Right kidney (tissue), 1 donor: Measurements from ENCODE around the gene MPV17.
"Not testable (repeated sequence)": the region's sequence is repeated elsewhere in the genome, so short reads cannot be mapped to it uniquely, and the experiment has no call there.

Source experiments
- DNase-seq: peaks from one replicate; pipeline ENCODE4 v3.0.0-alpha.2; 2016

MPV17 gene

DNA sequence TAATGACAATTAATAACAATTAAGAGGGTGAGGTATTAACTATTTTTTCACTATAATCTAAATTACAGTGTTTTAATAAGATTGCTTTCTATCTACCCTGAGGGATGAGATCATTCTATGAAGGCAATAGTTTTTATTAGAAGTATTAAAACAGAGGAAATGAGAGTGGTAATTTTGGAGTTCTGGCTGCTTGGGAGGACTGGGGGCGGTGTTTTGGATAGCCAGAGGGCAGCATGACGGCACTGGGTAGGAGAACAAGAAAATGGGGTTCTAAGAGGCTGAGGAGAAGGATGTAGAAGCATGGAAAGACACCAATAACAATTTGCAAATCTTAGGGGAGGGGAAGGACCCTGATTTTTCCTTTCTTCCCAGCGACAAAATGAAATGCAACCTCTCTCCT, 52.8 kb downstream of the MPV17 start:
- no peak for DNase-seq

DNA sequence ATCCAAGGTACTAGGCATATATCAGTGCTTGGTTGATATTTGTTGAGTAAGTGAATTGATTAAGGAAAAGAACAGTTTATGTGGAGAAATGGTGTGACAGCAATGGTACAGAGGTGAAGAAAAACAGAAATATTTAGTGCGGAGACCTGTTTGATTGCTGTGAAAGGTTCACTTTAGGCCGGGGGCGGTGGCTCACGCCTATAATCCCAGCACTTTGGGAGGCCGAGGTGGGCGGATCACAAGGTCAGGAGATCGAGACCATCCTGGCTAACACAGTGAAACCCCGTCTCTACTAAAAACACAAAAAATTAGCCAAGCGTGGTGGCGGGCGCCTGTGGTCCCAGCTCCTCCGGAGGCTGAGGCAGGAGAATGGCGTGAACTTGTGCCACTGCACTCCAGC, 54.6 kb downstream of the MPV17 start:
- not testable (repeated sequence) for DNase-seq

DNA sequence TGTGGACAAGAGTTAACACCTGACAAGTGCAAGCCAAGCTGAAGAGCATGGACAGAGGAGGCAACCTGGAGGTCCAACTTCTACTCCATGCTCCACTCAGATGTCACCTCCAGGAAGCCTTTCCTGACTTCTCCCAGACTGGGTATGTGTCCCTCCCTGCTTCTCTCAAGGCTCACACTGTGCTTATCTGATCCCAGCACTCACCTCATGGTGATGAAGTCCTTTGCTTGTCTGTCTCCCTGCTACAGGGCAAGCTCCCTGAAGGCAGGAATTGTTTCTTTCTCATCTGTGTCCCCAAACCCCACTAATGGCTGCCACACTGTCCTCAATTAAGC, 57.4 kb downstream of the MPV17 start:
- DNase-seq: no peak

DNA sequence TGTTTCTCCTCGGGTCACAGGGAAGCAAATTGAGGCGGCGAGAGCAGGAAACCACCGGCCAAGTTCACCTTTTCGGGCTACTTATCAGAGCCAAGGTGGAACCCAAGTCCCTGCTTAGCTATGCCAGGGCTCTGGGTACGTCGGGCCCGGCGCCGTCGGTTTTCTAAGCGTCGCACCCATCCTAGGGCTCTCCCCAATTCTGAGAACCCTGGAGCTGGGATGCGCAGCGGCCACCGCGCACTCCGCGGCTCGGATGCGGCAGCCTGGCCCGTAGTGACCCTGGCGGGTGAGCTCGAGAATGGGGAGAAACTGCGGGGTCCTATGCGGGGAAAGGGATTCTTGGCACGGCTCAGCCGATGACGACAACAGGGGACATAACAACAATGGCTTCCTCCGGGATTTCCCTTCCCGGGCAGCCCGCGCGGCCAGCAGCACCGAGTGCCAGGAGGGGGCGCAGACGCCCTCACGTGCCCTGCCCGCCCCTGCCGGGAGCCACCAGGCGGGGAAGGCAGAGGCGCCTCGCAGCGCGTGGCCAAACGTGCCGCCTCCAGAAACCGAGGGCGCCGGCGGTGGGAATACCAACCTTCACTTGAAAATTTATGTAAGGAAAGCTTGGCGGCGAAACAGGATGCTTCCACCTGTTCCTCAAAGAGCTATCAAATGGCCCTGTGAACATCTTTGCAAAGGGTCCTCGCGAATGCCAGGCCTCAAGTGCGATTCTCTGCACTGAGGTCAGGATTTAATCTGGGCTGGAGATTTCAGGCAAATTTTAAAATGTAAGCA, 58.0 kb downstream of the MPV17 start:
- peak; percentile 81 for DNase-seq

DNA sequence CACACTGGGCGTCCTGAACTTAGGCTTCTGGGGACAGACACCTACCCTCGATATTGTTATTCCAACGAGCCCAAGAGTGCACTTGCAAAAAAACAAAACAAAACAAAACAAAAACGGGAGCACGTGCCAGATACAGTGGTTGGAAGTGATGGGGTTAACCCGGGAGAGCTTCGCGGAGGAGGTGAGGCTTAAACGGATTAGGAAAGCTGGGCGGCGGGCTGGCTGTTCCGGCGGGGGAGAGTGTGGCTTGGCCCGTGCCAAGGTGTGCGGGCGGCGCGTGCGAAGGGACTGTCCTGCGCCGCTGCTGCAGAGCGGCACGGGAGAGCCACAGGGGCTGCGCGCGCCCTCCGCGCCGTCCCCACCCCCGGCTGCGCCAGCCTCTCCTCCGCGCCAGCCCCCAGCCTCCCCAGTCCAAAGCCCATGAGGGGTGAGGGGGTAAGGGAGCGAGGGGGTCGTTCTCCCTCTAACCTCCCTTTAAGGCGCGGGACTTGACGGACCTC, 58.6 kb downstream of the MPV17 start:
- DNase-seq: peak; percentile 51

DNA sequence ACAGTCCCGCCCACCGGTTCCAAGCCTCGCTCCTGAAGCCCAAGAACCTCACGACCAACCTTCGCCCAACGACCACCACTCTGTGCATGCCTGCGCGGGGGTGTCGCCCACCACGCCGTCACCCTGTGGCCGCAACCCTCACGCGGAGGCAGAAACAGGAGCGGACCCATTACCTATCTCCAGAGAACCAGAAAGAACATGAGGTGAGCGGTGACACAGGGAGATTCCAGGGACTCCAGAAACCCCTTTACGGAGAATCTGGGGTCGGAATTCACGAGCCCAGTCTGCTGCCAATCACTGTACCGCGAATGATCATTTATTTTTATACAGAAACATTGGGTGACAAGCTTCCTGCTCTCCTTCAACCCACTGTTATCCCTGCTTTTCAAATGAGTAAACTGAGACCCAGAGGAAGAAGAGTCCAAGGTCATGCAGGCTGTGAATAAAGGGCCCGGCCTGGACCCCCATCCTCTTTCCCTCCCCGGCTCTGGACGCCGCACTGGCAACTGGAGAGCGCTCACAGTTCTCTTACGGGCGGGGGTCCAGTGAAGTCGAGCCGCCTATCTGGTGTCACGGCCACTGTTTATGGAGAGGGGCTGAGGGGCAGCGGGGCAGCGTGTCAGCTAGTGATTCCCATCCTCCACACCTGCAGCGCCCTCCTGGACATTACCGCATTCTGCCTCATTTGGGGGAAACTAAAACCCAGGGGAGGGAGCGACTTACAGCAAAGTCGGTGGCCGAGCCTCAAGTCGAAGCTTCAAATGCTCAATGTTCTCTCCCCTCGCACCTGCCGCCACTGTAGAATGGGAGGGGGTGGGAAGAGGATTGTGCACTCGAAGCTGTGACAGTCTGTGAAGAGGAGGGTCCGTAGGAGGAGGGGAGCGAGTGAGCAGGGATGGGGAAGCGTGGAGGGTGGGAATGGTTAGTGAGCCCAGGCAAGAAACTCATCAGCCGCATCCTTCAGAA, 59.3 kb downstream of the MPV17 start:
- peak; percentile 55 for DNase-seq

DNA sequence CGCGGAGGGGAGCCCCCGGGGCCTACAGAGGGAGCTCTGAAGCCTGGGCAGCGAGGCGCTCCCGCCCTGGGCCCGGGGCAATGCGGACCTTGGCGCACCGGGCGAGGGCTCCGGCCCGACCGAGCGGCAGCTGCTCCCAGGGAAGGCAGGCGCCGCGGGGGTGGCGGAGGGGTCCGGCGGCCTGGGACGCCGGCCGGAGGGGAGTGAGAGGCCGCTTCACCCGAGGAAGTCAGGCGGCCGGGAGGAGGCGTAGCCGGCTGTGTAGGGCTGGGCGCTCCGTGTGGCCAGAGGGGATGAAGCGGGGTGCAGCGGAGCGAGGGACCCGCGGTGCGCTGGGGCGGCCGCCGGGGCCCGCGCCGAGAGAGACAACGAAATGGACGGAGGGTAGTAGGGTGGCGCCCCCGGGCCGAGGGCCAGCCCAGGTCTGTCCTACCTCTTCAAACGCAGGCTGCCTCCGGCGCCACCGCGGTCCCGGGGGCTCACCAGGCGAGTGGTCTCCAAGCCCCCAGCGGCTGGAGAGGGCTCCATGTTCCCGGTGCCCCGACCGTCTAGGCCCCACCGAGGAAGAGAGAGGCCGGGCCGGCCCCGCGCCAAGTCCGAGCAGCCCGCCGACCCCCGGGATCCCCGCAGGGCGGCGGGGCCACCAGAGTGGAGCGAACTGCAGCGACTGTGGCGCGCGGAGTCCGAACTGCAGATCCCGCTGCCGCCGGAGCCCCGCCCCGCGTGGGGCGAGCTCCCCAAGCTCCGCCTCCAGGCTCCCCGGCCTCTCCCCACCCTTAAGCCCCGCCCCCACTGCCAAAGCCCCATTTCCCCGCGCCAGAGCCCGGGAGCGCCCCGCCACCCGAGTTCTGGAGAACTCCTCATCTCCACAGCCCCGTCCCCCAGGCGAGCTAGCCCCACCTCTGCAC, 60.3 kb downstream of the MPV17 start, which contains the start of gene SLC30A3:
SLC30A3 (minus strand) TSS at position 669 of the 908 bp plus-strand sequence; CDS start at position 528, 141 bp downstream.
- peak; percentile 84 for DNase-seq

DNA sequence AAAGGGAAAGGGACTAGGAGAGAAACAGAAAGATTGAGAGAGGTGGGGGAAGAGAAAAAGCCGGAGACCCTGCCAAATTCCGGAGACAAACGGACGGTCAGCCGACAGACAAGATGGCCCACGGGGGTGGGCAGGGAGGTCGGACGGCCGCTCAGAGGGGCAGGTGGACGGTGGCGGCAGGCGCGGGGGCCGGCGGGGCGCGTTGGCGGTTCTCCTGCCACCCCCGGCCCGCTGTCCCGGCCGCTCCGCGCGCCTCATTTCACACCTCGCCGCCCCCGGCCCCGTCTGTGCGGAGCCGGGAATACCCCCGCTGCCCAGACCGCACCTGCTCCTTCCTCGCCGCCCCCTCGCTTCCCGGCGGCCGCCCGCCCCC, 61.0 kb downstream of the MPV17 start:
- DNase-seq: no peak

DNA sequence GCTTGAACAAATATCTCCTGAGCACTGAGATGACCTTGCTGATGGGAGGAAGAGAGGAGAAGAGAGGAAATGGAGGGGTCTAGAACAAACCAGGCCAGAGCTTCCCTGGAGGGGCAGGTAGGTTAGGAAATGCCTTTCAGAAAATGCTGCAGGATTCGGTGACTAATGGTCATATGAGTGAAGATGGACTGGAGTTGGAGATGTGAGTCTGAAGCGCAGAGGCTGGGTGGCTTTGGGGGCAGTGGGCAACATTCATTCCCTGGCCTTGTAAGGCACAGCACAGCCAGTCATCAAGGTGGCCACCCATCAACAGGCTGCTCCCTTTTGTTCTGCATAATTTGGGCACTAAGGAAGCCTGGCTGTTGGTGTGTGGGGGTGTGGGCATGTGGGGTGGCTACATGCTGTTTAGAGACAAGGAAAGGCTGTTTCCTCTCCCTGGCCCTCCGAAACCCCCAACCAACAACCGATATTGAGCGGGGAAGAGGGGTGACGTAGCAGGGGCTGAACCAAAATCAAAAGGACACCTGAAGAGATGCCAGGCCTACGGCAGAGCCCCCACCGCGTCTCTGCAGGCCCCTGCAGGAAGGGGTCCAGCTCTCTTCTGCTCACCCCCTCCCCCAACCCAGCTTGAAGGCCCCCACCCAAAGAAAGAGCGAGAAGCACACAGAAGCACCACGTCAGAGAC, 61.5 kb downstream of the MPV17 start:
- DNase-seq: no peak
